Body of pancreas (tissue), 4 donors: ENCODE data around the gene WDR33.

Source experiments
- POLR2A ChIP-seq, 3 donors: fragments of 450-650 bp; IDR thresholded peaks; one replicate each; pipeline ENCODE4 v1.6.1; 2016; ENCODE audit warnings: antibody characterized with exemption in 3 of 3, mild to moderate bottlenecking in 2 of 3
- TF ChIP-seq, protein P1 (sequence below), 7 experiments: fragments of 450-650 bp in 4 of 7; fragments of 200-600 bp in 3 of 7; sonication (generic) in 3 of 7; IDR thresholded peaks; one replicate each; pipeline ENCODE4 v1.5.1; 2016 to 2019; ENCODE audit warnings: antibody characterized with exemption in 7 of 7

DNA sequence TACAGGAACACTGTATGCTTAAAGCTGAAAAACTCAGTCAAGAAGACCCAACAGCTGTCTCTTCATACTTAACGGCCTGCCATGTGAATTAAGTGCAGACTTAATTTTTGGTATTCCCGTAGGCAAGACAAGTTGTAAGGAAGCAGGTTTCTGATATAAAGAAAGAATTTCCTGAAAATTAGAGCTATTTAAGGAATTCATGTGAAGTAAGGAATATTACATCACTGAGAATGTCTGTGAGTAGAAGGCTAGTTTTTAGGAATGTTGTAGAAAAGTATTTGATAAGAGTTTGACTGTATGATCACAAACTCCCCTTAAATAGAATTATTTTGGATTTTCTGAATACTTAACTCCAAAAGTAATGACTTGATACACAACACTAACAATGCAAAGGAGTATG lies 51.0 kb downstream of the WDR33 start:
- TF ChIP-seq, protein P1, sequence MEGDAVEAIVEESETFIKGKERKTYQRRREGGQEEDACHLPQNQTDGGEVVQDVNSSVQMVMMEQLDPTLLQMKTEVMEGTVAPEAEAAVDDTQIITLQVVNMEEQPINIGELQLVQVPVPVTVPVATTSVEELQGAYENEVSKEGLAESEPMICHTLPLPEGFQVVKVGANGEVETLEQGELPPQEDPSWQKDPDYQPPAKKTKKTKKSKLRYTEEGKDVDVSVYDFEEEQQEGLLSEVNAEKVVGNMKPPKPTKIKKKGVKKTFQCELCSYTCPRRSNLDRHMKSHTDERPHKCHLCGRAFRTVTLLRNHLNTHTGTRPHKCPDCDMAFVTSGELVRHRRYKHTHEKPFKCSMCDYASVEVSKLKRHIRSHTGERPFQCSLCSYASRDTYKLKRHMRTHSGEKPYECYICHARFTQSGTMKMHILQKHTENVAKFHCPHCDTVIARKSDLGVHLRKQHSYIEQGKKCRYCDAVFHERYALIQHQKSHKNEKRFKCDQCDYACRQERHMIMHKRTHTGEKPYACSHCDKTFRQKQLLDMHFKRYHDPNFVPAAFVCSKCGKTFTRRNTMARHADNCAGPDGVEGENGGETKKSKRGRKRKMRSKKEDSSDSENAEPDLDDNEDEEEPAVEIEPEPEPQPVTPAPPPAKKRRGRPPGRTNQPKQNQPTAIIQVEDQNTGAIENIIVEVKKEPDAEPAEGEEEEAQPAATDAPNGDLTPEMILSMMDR (IDR thresholded peaks at IDR 0.05) = no peak
- TF ChIP-seq POLR2A (IDR thresholded peaks at IDR 0.05) = no peak
